ENCODE results near the gene VPS13D.

GRCh38 chr1:12258272-12258671, 28.4 kb downstream of the VPS13D start:
- TF ChIP-seq, protein P1, sequence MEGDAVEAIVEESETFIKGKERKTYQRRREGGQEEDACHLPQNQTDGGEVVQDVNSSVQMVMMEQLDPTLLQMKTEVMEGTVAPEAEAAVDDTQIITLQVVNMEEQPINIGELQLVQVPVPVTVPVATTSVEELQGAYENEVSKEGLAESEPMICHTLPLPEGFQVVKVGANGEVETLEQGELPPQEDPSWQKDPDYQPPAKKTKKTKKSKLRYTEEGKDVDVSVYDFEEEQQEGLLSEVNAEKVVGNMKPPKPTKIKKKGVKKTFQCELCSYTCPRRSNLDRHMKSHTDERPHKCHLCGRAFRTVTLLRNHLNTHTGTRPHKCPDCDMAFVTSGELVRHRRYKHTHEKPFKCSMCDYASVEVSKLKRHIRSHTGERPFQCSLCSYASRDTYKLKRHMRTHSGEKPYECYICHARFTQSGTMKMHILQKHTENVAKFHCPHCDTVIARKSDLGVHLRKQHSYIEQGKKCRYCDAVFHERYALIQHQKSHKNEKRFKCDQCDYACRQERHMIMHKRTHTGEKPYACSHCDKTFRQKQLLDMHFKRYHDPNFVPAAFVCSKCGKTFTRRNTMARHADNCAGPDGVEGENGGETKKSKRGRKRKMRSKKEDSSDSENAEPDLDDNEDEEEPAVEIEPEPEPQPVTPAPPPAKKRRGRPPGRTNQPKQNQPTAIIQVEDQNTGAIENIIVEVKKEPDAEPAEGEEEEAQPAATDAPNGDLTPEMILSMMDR (IDR thresholded peaks at IDR 0.05) = no peak
- no peak for TF ChIP-seq POLR2A (IDR thresholded peaks at IDR 0.05)
- TF ChIP-seq EP300 (IDR thresholded peaks at IDR 0.05) = no peak

Measured in ovary (tissue), 3 donors.